Measurements from ENCODE around the gene GSTT4. TPM values are rescaled to one million over a fixed set of nuclear protein-coding genes. Genes with fewer than 3 reads are reported as not detected.

GSTT4 gene
- total RNA-seq, 1 experiment from 2014 or later = not detected

GRCh38 chr22:24021304-24021703, 16.1 kb upstream of the GSTT4 start:
- no peak overlapping the region for H2BK12ac ChIP-seq (ENCODE audit: insufficient read length, low read depth, low read length)
- H4K91ac ChIP-seq (ENCODE audit: insufficient read length, low read depth, low read length) = no peak overlapping the region
- no peak overlapping the region for H3K14ac ChIP-seq (ENCODE audit: insufficient read depth, low read length)
- no peaks in the 10 kb centered on the region for H4K20me1 ChIP-seq (ENCODE audit: control insufficient read depth, insufficient read depth, insufficient read length)
- Mint-ChIP-seq H3K27me3 (ENCODE audit: low read depth) (no peaks in the 10 kb centered on the region), H3K4me3 (no peak overlapping the region), H3K4me1 (peaks cover 3 to 9% of the 10 kb centered on the region in 2 experiments; a peak in 3 of 4 replicates), H3K36me3 (ENCODE audit: insufficient read depth in 1 of 3, low read depth in 3 of 3) (peaks cover 3 to 9% (median 8%) of the 10 kb centered on the region in 3 experiments; a peak in 5 of 7 replicates), H3K27ac (no peak overlapping the region), H3K9me3 (peaks cover 0 to 3% of the 10 kb centered on the region in 2 experiments; a peak in 3 of 5 replicates)
- H3K23ac ChIP-seq (ENCODE audit: insufficient read length, low read depth, low read length) = no peak overlapping the region
- no peak overlapping the region for H2BK120ac ChIP-seq (ENCODE audit: low read depth, low read length, poor library complexity, severe bottlenecking)
- no peak overlapping the region for H3K9ac ChIP-seq (ENCODE audit: extremely low read depth, insufficient read length, low read length)
- WGBS (ENCODE audit: extremely low coverage, insufficient read length, low lambda C conversion rate) = no CpG with 5 or more reads among the region's 3 CpGs
- H2AK5ac ChIP-seq (ENCODE audit: insufficient read length, low read length) = no peak overlapping the region
- H3K27me3 ChIP-seq (ENCODE audit: insufficient read depth, low read length) = no peaks in the 10 kb centered on the region
- H2BK15ac ChIP-seq (ENCODE audit: low read depth, low read length) = no peak overlapping the region
- H2BK5ac ChIP-seq (ENCODE audit: insufficient read length, low read length) = no peak overlapping the region
- H4K8ac ChIP-seq (replicated peaks; ENCODE audit: insufficient read length, low read depth, low read length) = no peak overlapping the region
- H2AFZ ChIP-seq (ENCODE audit: low read length) = no peak overlapping the region
- no peaks in the 10 kb centered on the region for H3K9me3 ChIP-seq (ENCODE audit: control insufficient read depth, low read depth, low read length)
- H3K27ac ChIP-seq (ENCODE audit: insufficient read length, low read depth, low read length) = no peak overlapping the region
- H4K5ac ChIP-seq (ENCODE audit: insufficient read length, low read depth, low read length) = no peak overlapping the region
- TF ChIP-seq CTCF (conservative IDR thresholded peaks at IDR 0.05) = no peak
- H3K79me2 ChIP-seq (ENCODE audit: insufficient read depth, low read length) = peaks cover 3% of the 10 kb centered on the region; the same call in 1 of the 2 replicates
- no peak overlapping the region for H3K56ac ChIP-seq (ENCODE audit: insufficient read length, low read depth, low read length)
- no peak overlapping the region for H2BK20ac ChIP-seq (ENCODE audit: low read depth, low read length, poor library complexity, severe bottlenecking)
- no peaks in the 10 kb centered on the region for H3K4me1 ChIP-seq (ENCODE audit: insufficient read depth, low read length)
- H3K23me2 ChIP-seq (ENCODE audit: insufficient read length, low read depth, low read length, poor library complexity, severe bottlenecking) = no peaks in the 10 kb centered on the region
- H3K79me1 ChIP-seq (ENCODE audit: insufficient read depth, low read depth, low read length, poor library complexity, severe bottlenecking) = no peaks in the 10 kb centered on the region
- H3K4me2 ChIP-seq (ENCODE audit: insufficient read depth, insufficient read length, low read length) = no peak overlapping the region
- no peak overlapping the region for H3K18ac ChIP-seq (ENCODE audit: insufficient read length, low read depth, low read length)
- no peak overlapping the region for H3K4ac ChIP-seq (ENCODE audit: low read depth, low read length)
- H3T11ph ChIP-seq (ENCODE audit: low read length) = no peak overlapping the region
- no peak for DNase-seq
